Measurements from ENCODE around the gene ARNT2. TPM values are rescaled to one million over a fixed set of nuclear protein-coding genes. Genes with fewer than 3 reads are reported as not detected.

The ARNT2 gene
- total RNA-seq, 1 donor from 2014 or later, result not detected

DNA sequence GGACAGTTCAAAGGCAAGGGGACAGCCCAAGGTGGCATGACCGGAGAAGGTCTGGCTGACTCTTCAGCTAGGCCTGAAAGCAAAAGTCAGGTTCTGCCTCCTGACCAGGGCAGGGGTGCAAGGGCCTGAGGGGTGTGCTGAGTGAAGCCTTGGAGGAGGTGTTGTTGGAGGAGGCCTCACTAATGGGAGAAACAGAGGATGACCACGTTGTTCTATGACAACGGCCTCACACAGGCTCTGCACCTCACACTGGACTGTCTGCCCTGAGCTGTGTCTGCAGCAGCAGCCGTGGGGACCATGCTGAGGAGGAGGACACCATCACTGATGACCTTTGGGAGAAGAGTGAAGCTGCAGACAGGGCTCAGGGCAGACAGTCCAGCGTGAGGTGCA is 174.0 kb downstream of the ARNT2 start:
- Mint-ChIP-seq H3K27me3 (no peaks in the 10 kb centered on the region), H3K27ac (no peak overlapping the region), H3K36me3 (ENCODE audit: low read depth) (no peaks in the 10 kb centered on the region), H3K4me1 (no peaks in the 10 kb centered on the region), H3K9me3 (no peaks in the 10 kb centered on the region), H3K4me3 (no peak overlapping the region)
- intact Hi-C loops (cut with micrococcal nuclease), result no loop called here
- no peak for DNase-seq

DNA sequence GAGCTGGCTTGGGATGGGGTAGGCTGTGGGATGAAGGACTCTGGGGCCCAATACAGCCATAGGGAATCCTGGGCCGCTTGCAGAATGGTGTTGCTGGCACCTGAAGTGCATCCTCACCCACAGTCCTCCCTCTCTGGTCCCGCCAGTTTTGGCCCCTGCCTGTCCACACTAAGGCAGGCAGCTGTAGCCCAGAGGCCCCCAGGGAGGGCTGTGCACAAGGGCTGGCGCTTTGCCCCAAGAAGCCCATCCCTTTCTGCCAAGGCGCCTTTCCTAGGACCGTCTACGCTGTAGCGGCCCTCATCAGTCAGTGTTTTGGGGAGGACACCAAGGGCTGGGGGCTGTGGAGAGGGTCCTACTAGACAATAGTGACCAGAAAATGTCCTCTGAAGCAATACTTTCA is 174.7 kb downstream of the ARNT2 start:
- Mint-ChIP-seq H3K27me3 (no peaks in the 10 kb centered on the region), H3K36me3 (ENCODE audit: low read depth) (no peaks in the 10 kb centered on the region), H3K9me3 (no peaks in the 10 kb centered on the region), H3K27ac (no peak overlapping the region), H3K4me3 (no peak overlapping the region), H3K4me1 (no peaks in the 10 kb centered on the region)
- intact Hi-C loops (cut with micrococcal nuclease), result no loop called here
- DNase-seq, result no peak

DNA sequence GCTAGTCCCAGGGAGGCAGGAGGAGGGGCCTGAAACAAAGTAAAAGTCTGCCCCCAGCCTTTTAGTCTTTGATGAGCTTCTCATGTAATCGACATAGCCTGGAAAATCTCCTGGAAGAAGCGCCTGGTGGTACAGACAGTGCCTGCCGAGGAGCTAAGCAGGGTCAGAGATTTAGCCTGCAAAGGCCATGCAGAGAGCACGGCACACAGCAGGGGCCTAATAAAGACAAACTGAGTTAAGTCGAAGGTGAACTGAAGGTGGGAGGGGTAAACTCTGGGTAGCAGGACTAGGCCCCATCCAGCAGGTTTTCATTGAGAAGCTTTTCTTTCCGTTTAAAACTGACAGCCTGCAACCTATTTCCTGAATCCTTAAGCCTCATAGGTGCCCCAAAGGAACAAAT is 175.4 kb downstream of the ARNT2 start:
- no peaks in the 10 kb centered on the region for H3K4me1 Mint-ChIP-seq
- H3K27ac Mint-ChIP-seq, result no peak overlapping the region
- no peak overlapping the region for H3K4me3 Mint-ChIP-seq
- no peaks in the 10 kb centered on the region for H3K36me3 Mint-ChIP-seq (ENCODE audit: low read depth)
- no peaks in the 10 kb centered on the region for H3K9me3 Mint-ChIP-seq
- no peak for DNase-seq
- intact Hi-C loops (cut with micrococcal nuclease), result no loop called here
- H3K27me3 Mint-ChIP-seq, result no peaks in the 10 kb centered on the region

DNA sequence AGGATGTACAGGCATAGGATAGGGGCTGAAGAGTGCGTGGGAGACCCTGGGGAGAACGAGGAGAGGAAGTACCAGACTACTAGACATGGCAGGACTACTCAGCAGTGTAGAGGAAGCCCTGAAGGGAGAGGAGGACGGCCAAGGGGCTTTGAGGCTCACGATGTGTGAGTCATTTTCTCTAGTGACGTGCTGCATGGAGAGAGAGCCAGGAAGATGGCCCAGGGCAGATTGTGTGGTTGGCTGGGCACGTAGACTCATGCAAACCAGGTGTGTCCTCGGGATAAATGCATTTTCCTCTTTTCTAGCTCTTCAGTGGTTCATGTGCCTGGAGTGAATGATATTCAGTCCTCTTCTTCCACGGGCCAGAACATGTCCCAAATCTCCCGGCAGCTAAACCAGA is 175.9 kb downstream of the ARNT2 start:
- no peak for DNase-seq
- H3K27ac Mint-ChIP-seq, result no peak overlapping the region
- no peaks in the 10 kb centered on the region for H3K27me3 Mint-ChIP-seq
- H3K9me3 Mint-ChIP-seq, result no peaks in the 10 kb centered on the region
- intact Hi-C loops (cut with micrococcal nuclease), result no loop called here
- no peaks in the 10 kb centered on the region for H3K36me3 Mint-ChIP-seq (ENCODE audit: low read depth)
- no peak overlapping the region for H3K4me3 Mint-ChIP-seq
- no peaks in the 10 kb centered on the region for H3K4me1 Mint-ChIP-seq

DNA sequence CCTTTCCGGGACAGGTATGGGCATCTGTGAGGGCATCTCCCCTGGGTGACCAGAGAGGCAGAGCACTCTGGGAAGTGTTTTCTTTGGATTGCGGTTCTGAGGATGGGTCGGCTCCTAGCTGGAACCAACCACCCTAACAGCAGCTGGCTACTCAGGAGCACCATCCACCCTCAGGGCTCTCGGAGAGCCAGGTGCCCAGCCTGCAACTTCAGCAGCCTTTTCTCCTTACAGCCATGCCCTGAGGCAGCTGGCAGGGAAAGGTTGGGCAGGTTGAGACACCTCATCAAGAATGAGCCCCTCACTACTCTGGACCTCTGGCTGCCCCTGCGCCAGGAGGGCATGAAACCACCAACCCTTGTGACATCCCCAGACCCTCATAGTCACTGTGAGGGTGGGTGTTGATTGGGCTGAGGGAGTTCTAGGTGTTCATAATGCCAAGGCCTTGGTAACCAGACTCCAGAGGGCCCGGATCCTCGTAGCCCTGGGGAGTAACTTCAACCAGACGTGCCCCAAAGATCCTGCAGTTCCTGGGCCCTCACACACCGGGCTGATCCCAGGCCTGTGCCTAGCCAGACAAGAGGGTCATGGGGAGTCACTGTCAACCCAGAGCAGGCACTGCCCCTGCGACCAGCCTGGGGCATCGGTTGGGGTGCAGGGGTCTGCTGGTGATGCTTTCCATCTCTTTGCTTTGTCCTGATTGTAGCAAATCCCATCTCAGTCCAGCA is 176.5 kb downstream of the ARNT2 start:
- no peaks in the 10 kb centered on the region for H3K27me3 Mint-ChIP-seq
- H3K27ac Mint-ChIP-seq, result no peak overlapping the region
- H3K9me3 Mint-ChIP-seq, result no peaks in the 10 kb centered on the region
- intact Hi-C loops (cut with micrococcal nuclease), result no loop called here
- no peaks in the 10 kb centered on the region for H3K4me1 Mint-ChIP-seq
- DNase-seq, result no peak
- no peak overlapping the region for H3K4me3 Mint-ChIP-seq
- no peaks in the 10 kb centered on the region for H3K36me3 Mint-ChIP-seq (ENCODE audit: low read depth)

DNA sequence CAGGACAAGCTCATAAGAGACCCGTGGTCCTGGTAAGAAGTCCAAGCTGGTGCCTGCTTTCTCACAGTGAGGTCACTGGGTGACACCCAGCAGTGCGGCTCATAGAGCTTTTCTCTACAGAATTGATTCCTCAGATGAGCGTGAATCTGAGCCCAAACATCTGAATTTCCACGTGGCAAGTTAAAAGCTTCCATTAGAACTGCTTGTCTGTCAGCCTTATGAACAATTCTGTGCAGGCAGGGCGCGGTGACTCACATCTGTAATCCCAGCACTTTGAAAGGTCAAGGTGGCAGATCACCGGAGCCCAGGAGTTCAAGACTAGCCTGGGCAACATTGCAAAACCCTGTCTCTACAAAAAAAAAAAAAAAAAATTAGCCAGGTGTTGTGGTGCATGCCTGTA is 177.8 kb downstream of the ARNT2 start:
- intact Hi-C loops (cut with micrococcal nuclease), result no loop called here
- DNase-seq, result no peak
- H3K4me3 Mint-ChIP-seq, result no peak overlapping the region
- no peaks in the 10 kb centered on the region for H3K27me3 Mint-ChIP-seq
- H3K9me3 Mint-ChIP-seq, result no peaks in the 10 kb centered on the region
- no peak overlapping the region for H3K27ac Mint-ChIP-seq
- H3K4me1 Mint-ChIP-seq, result no peaks in the 10 kb centered on the region
- no peaks in the 10 kb centered on the region for H3K36me3 Mint-ChIP-seq (ENCODE audit: low read depth)

DNA sequence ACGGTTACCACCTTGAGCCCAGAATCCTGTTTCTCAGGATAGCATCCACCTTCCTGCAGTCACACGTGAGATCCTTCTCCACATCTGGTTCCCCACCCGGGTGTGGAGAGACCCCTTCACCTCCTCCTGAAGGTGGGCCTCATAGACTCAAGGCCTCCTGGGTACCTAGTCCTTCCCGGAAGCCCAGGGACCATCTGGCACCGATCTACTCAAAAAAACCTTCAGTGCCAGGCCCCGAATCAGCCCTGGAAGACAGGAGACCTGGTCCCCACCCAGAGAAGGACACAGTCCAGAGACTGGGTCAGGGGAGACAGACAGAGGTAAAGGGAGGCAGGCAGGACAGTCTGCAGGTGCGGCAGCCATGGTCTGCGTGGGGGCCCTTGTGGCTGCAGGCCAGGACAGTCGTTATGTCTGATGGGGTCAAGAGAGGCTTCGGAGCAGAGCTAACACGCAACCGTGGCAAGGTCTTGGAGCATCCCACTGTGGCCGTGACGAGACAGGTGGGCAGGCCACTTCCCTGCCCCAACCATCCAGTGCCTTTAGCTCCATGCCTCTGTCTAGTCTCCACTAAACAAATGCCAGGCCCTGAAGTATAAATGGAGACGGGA is 178.7 kb downstream of the ARNT2 start:
- Mint-ChIP-seq H3K9me3 (no peaks in the 10 kb centered on the region), H3K27me3 (no peaks in the 10 kb centered on the region), H3K4me1 (no peaks in the 10 kb centered on the region), H3K36me3 (ENCODE audit: low read depth) (no peaks in the 10 kb centered on the region), H3K27ac (no peak overlapping the region), H3K4me3 (no peak overlapping the region)
- intact Hi-C loops (cut with micrococcal nuclease), result no loop called here
- DNase-seq, result no peak

DNA sequence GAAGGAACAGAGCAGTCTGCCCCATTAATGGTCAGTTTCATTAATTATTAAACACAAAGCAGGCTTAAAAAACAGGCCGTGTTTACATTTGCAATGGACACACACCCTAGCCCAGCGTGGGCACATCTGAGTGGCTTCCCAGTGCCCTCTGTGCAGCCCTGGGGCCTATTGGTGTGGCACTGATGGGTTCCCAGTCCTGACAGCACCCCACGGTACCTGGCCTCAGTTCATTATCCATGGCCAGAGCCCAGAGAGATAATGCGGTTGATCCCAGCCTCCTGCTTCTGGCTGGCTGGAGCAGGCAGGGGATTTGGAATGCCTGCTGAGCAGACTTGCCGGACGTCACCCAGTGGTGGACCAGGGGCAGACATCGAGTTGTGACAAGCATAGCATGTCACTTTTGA is 180.4 kb downstream of the ARNT2 start:
- no peak for DNase-seq
- H3K9me3 Mint-ChIP-seq, result no peaks in the 10 kb centered on the region
- no peaks in the 10 kb centered on the region for H3K27me3 Mint-ChIP-seq
- intact Hi-C loops (cut with micrococcal nuclease), result no loop called here
- no peak overlapping the region for H3K4me3 Mint-ChIP-seq
- no peak overlapping the region for H3K27ac Mint-ChIP-seq
- H3K36me3 Mint-ChIP-seq (ENCODE audit: low read depth), result no peaks in the 10 kb centered on the region
- H3K4me1 Mint-ChIP-seq, result no peaks in the 10 kb centered on the region

DNA sequence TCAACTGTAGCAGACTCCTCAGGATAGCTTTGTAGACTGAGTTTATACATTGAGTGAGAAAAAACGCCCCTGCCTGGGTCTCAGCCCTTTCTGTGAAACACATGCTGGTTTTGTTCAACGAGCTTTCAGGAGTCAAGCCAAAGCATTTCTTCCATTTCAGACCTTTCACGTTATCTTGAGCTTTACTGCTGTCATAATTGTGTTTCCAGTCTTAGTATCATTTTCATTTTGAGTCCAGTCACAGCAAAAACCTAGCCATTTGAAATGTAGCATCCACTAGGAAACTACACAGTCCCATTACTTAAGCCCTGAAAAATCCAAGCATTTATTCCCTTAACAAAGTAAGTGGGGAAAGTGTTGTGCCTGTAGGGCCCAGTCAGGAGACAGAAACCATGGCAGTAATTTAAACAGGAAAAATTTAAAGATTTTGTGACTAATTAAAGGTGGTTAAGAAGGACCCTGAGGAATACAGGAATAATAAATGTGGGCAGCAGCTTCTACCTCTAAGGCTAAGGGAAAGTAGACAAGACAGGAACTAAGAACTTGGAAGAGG is 180.9 kb downstream of the ARNT2 start:
- no peaks in the 10 kb centered on the region for H3K4me1 Mint-ChIP-seq
- H3K36me3 Mint-ChIP-seq (ENCODE audit: low read depth), result no peaks in the 10 kb centered on the region
- DNase-seq, result no peak
- H3K27me3 Mint-ChIP-seq, result no peaks in the 10 kb centered on the region
- H3K9me3 Mint-ChIP-seq, result no peaks in the 10 kb centered on the region
- intact Hi-C loops (cut with micrococcal nuclease), result no loop called here
- no peak overlapping the region for H3K27ac Mint-ChIP-seq
- no peak overlapping the region for H3K4me3 Mint-ChIP-seq

DNA sequence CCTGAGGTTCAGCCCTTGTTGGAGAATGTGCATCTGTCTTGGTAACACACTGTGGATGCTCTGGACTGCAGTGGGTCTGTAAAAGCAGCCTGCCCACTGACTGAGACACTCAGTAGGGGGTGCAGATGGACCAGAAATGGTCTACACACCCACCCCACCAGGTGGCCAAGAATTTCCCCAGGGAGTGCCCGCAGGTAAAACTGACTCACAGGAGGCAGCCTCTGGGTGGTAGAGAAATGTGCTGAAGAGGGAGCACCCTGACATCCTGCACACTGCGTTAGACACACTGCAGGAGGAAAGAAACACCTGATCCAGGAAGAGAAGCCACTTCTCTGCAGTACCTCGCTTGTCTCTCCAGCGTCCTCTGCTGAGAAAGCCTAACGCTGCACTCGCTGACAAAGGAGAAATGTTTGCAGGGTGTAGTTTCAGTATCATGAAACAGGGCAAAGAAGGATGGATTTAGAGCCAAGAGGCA is 181.4 kb downstream of the ARNT2 start:
- H3K27me3 Mint-ChIP-seq, result no peaks in the 10 kb centered on the region
- no peaks in the 10 kb centered on the region for H3K36me3 Mint-ChIP-seq (ENCODE audit: low read depth)
- H3K4me1 Mint-ChIP-seq, result no peaks in the 10 kb centered on the region
- H3K27ac Mint-ChIP-seq, result no peak overlapping the region
- no peak overlapping the region for H3K4me3 Mint-ChIP-seq
- no peaks in the 10 kb centered on the region for H3K9me3 Mint-ChIP-seq
- no peak for DNase-seq
- intact Hi-C loops (cut with micrococcal nuclease), result no loop called here

DNA sequence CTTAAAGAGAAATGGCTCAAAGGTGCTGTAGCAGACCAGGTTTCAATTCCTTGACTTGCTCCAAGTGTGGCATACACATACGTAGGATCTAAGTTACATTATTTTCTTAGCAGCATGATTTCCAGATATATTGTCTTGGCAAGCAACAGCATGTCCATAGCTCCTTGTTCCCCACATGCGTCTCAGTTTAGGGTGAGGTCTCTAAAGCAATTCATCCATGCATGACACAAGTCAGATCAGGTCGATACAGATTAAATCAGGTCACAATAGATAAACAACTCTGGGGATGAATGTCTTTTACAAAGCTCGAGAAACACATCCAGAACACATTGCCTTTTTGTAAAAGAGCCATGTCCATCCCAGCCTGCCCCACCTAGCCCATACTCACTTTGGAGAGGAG is 182.0 kb downstream of the ARNT2 start:
- Mint-ChIP-seq H3K36me3 (ENCODE audit: low read depth) (no peaks in the 10 kb centered on the region), H3K27me3 (no peaks in the 10 kb centered on the region), H3K9me3 (no peaks in the 10 kb centered on the region), H3K4me3 (no peak overlapping the region), H3K4me1 (no peaks in the 10 kb centered on the region), H3K27ac (no peak overlapping the region)
- intact Hi-C loops (cut with micrococcal nuclease), result no loop called here
- DNase-seq, result no peak

DNA sequence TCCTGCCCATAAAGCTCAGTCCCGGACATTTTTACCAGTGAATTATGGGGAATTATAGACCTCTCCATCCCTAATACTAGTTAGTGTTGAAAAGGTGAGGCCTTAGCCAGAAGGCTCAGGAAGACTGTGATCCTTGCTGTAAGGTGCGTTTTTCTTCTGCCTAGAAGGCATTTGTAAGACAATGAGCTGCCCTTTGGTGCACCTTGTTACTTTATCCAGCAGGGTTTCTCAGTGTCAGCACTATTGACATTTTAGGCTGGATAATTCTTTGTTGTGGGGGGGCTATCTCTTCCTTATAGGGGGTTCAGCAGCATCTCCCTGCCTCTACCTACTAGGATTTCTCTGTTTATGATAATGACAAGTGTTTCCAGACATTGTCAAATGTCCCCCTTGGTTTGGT is 182.8 kb downstream of the ARNT2 start:
- Mint-ChIP-seq H3K27ac (no peak overlapping the region), H3K27me3 (no peaks in the 10 kb centered on the region), H3K36me3 (ENCODE audit: low read depth) (no peaks in the 10 kb centered on the region), H3K4me1 (no peaks in the 10 kb centered on the region), H3K4me3 (no peak overlapping the region), H3K9me3 (no peaks in the 10 kb centered on the region)
- intact Hi-C loops (cut with micrococcal nuclease), result no loop called here
- DNase-seq, result no peak

DNA sequence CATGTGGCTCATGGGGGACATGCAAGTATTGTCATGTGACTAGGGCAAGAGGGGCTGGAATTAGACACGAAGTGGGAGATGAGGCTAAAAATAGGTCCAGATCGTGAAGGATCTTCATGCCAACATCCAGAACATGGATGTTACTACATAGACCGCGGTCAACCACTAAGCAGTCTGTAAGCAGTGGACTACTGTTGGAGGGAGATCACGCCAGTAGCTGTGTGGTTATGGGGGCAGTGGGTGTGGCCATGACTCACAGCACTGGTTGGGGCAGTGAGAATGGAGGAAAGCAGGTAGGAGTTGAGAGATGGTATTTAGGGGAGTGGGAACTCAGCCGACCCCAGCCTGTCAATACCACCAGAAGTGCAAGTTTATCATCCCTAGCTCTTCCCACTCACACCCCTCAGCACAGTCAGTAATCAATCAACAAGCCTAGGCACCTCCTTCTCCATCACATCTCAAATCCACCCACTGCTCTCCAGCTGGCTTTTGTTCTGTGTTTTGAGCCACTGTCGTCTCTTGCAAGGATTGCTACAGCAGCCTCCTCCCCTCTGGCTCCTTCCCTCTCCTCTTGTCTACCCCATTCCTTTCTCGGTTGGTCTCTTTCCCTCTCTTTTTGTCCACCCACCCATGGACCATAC is 183.8 kb downstream of the ARNT2 start:
- H3K36me3 Mint-ChIP-seq (ENCODE audit: low read depth), result no peaks in the 10 kb centered on the region
- DNase-seq, result no peak
- no peak overlapping the region for H3K27ac Mint-ChIP-seq
- H3K9me3 Mint-ChIP-seq, result no peaks in the 10 kb centered on the region
- intact Hi-C loops (cut with micrococcal nuclease), result no loop called here
- no peak overlapping the region for H3K4me3 Mint-ChIP-seq
- H3K27me3 Mint-ChIP-seq, result no peaks in the 10 kb centered on the region
- no peaks in the 10 kb centered on the region for H3K4me1 Mint-ChIP-seq

DNA sequence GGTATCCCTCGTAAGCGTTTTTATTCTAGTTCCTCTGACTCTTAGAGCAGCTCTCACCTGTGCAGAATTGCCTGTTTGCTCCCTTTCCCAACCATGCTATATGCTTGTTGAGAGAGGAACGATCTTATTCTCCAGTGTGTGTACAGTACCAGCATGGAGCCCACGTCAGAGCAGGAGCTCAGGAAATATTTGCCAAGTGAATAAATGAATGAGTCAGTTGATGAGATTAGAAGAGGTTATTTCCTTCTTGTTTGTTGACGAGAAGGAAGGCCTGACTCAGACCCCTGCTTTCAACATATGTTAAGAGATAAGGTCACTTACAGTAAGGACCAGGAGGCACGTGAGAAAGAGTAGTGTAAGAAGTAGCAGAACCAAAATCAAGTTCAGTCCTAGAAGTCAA is 184.6 kb downstream of the ARNT2 start:
- Mint-ChIP-seq H3K9me3 (no peaks in the 10 kb centered on the region), H3K4me1 (no peaks in the 10 kb centered on the region), H3K27me3 (no peaks in the 10 kb centered on the region), H3K36me3 (ENCODE audit: low read depth) (no peaks in the 10 kb centered on the region), H3K27ac (no peak overlapping the region), H3K4me3 (no peak overlapping the region)
- intact Hi-C loops (cut with micrococcal nuclease), result no loop called here
- DNase-seq, result no peak
